Neural cell (in vitro differentiated cells): ENCODE results near the gene KCNJ10. TPM values are rescaled to one million over a fixed set of nuclear protein-coding genes. Genes with fewer than 3 reads are reported as not detected.

Experiments
- H2AFZ ChIP-seq: fragments of 200-600, 300-800 bp; sonication (generic), shearing (Covaris generic); 2 replicates; pipeline ENCODE4 v1.6.0; 2014; ENCODE audit warnings: low read depth, mild to moderate bottlenecking, antibody characterized with exemption, low read length, moderate library complexity
- H3F3A ChIP-seq: fragments of 200-600 bp; shearing (Covaris generic); 2 replicates; pipeline ENCODE4 v1.6.1; 2016; ENCODE audit warnings: mild to moderate bottlenecking, moderate library complexity, mixed read lengths, antibody characterized with exemption, low read length; ENCODE audit not compliant: insufficient read depth, poor library complexity, severe bottlenecking
- H3K27ac ChIP-seq: fragments of 200-600, 300-800 bp; sonication (generic), shearing (Covaris generic); 2 replicates; pipeline ENCODE4 v1.5.1; 2014; ENCODE audit warnings: mild to moderate bottlenecking, low read length, moderate library complexity
- H3K27me3 ChIP-seq: fragments of 300-800, 200-600 bp; sonication (generic), shearing (Covaris generic); 2 replicates; pipeline ENCODE4 v1.6.0; 2014; ENCODE audit warnings: mild to moderate bottlenecking, low read depth, low read length, moderate library complexity; ENCODE audit not compliant: insufficient read depth
- H3K36me3 ChIP-seq: fragments of 300-800, 200-600 bp; sonication (generic), shearing (Covaris generic); 2 replicates; pipeline ENCODE4 v1.5.1; 2014; ENCODE audit warnings: mild to moderate bottlenecking, antibody characterized with exemption, low read length, moderate library complexity; ENCODE audit not compliant: insufficient read depth
- H3K4me2 ChIP-seq: fragments of 300-800, 200-600 bp; sonication (generic), shearing (Covaris generic); 2 replicates; pipeline ENCODE4 v1.6.0; 2014; ENCODE audit warnings: mild to moderate bottlenecking, low read length
- H3K4me3 ChIP-seq: fragments of 300-800, 200-600 bp; sonication (generic), shearing (Covaris generic); 2 replicates; pipeline ENCODE4 v1.5.1; 2014; ENCODE audit warnings: mild to moderate bottlenecking, low read length, moderate library complexity
- H3K79me2 ChIP-seq: fragments of 200-600 bp; shearing (Covaris generic); replicated peaks from 2 replicates; pipeline ENCODE4 v1.6.0; 2014; ENCODE audit warnings: mild to moderate bottlenecking, low read length, moderate library complexity; ENCODE audit not compliant: insufficient read depth
- H3K9ac ChIP-seq: fragments of 300-800, 200-600 bp; sonication (generic), shearing (Covaris generic); 2 replicates; pipeline ENCODE4 v1.6.1; 2016; ENCODE audit warnings: mild to moderate bottlenecking, low read length, mixed read lengths
- H3K9me2 ChIP-seq: fragments of 200-600 bp; shearing (Covaris generic); 2 replicates; pipeline ENCODE4 v1.6.1; 2016; ENCODE audit warnings: mild to moderate bottlenecking, low read length, mixed read lengths; ENCODE audit not compliant: insufficient read depth
- H3K9me3 ChIP-seq: fragments of 200-600, 300-800 bp; sonication (generic), shearing (Covaris generic); 2 replicates; pipeline ENCODE4 v1.6.1; 2016; ENCODE audit warnings: mild to moderate bottlenecking, mixed run types, low read length, moderate library complexity, mixed read lengths
- H4K20me1 ChIP-seq: fragments of 200-600 bp; shearing (Covaris generic); 2 replicates; pipeline ENCODE4 v1.6.1; 2016; ENCODE audit warnings: mild to moderate bottlenecking, mixed run types; ENCODE audit not compliant: insufficient read depth
- EP300 ChIP-seq: fragments of 450-650 bp; conservative IDR thresholded peaks from 2 replicates; pipeline ENCODE4 v1.6.1; 2014; ENCODE audit warnings: antibody characterized with exemption, mild to moderate bottlenecking, moderate library complexity; ENCODE audit not compliant: poor library complexity, severe bottlenecking
- EZH2 ChIP-seq: fragments of 200-600, 300-800 bp; shearing (Covaris generic), sonication (generic); IDR thresholded peaks from 2 replicates; pipeline ENCODE4 v1.6.1; 2014; ENCODE audit warnings: antibody characterized with exemption, low read length, borderline replicate concordance, mild to moderate bottlenecking; ENCODE audit not compliant: insufficient read depth, poor library complexity, severe bottlenecking
- MXI1 ChIP-seq: fragments of 450-650 bp; conservative IDR thresholded peaks from 2 replicates; pipeline ENCODE4 v1.6.1; 2014; ENCODE audit warnings: antibody characterized with exemption, mild to moderate bottlenecking; ENCODE audit not compliant: poor library complexity, severe bottlenecking
- POLR2AphosphoS5 ChIP-seq: IDR thresholded peaks from 2 replicates; pipeline ENCODE4 v1.6.1; 2012
- RAD21 ChIP-seq: fragments of 450-650 bp; conservative IDR thresholded peaks from 2 replicates; pipeline ENCODE4 v1.6.1; 2014; ENCODE audit warnings: antibody characterized with exemption, mild to moderate bottlenecking, moderate library complexity
- SMC3 ChIP-seq: fragments of 450-650 bp; conservative IDR thresholded peaks from 2 replicates; pipeline ENCODE4 v1.6.1; 2014; ENCODE audit warnings: antibody characterized with exemption, mild to moderate bottlenecking, moderate library complexity; ENCODE audit not compliant: poor library complexity
- TAF1 ChIP-seq: IDR thresholded peaks from 2 replicates; pipeline ENCODE4 v1.6.1; 2012; ENCODE audit warnings: low read depth
- polyA plus RNA-seq: library from polyadenylated mRNA; depleted of rRNA; stranded (reverse); fragments of >200 nt; gene quantifications from 2 replicates; pipeline ENCODE4 v1.2.3, GENCODE V29; 2014
- TF ChIP-seq, protein P1 (sequence below): fragments of 450-650 bp; IDR thresholded peaks from 2 replicates; pipeline ENCODE4 v1.5.1; 2014; ENCODE audit warnings: antibody characterized with exemption, mild to moderate bottlenecking, moderate library complexity; ENCODE audit not compliant: poor library complexity, severe bottlenecking
- TF ChIP-seq, protein P2 (sequence below): IDR thresholded peaks from 2 replicates; pipeline ENCODE4 v1.6.1; 2012; ENCODE audit warnings: borderline replicate concordance

KCNJ10 gene
- polyA plus RNA-seq, 1 donor from 2014 or later: not detected

DNA sequence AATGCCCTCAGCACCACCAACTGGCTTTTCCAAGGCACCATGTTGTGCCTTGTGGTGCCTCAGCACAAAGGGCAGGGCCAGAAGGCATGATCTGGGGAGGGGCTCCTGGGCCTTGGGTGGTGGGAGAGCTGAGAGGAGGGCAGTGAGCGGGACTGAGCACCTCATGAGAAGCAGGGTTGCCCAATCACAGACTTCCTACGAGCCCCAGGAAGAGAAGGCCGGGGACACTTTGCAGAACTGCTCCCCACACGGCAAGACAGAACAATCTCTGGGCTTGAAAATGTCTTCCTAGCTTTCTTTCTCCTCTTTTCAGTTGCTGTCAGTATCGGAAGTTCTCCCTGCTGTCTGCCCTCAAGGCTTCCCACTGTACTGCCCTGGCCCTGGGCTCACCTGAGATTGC is 6.8 kb downstream of the KCNJ10 start:
- H3K9ac ChIP-seq: no peak overlapping the region
- no peaks in the 10 kb centered on the region for H3K79me2 ChIP-seq
- no peaks in the 10 kb centered on the region for H3K36me3 ChIP-seq

DNA sequence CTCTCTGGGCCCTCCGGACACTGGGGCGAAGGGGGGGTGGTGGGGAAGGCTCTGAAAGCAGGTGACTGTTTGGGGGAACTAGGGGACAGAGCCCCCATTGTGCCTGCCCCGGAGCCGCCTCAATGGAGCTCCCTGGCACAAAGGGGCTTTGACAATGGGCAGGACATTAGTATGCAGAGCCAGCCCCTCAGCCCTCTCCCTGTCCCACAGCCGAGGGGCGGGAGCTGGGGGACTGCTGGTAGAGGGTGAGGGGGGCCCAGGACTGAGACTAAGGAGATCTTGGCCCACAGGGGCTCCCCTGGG is 7.8 kb downstream of the KCNJ10 start:
- no peaks in the 10 kb centered on the region for H3K36me3 ChIP-seq
- no peak overlapping the region for H3K4me2 ChIP-seq
- TF ChIP-seq SMC3 (no peak), EP300 (no peak), RAD21 (no peak)
- TF ChIP-seq, protein P1, sequence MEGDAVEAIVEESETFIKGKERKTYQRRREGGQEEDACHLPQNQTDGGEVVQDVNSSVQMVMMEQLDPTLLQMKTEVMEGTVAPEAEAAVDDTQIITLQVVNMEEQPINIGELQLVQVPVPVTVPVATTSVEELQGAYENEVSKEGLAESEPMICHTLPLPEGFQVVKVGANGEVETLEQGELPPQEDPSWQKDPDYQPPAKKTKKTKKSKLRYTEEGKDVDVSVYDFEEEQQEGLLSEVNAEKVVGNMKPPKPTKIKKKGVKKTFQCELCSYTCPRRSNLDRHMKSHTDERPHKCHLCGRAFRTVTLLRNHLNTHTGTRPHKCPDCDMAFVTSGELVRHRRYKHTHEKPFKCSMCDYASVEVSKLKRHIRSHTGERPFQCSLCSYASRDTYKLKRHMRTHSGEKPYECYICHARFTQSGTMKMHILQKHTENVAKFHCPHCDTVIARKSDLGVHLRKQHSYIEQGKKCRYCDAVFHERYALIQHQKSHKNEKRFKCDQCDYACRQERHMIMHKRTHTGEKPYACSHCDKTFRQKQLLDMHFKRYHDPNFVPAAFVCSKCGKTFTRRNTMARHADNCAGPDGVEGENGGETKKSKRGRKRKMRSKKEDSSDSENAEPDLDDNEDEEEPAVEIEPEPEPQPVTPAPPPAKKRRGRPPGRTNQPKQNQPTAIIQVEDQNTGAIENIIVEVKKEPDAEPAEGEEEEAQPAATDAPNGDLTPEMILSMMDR: no peak
- H3K9me3 ChIP-seq: no peaks in the 10 kb centered on the region
- H3K9ac ChIP-seq: no peak overlapping the region
- no peaks in the 10 kb centered on the region for H3F3A ChIP-seq
- no peak overlapping the region for H2AFZ ChIP-seq
- no peaks in the 10 kb centered on the region for H3K79me2 ChIP-seq
- no peak overlapping the region for H3K27ac ChIP-seq
- H3K4me3 ChIP-seq: no peak overlapping the region
- H4K20me1 ChIP-seq: no peaks in the 10 kb centered on the region
- H3K27me3 ChIP-seq: no peaks in the 10 kb centered on the region
- H3K9me2 ChIP-seq: no peaks in the 10 kb centered on the region

More for the DNA sequence above, 6.8 kb downstream of the KCNJ10 start:
- Histone ChIP-seq H3F3A (no peaks in the 10 kb centered on the region), H3K27me3 (no peaks in the 10 kb centered on the region), H3K4me2 (no peak overlapping the region), H2AFZ (no peak overlapping the region), H3K27ac (no peak overlapping the region), H3K9me3 (no peaks in the 10 kb centered on the region), H4K20me1 (no peaks in the 10 kb centered on the region), H3K4me3 (no peak overlapping the region), H3K9me2 (no peaks in the 10 kb centered on the region)
- TF ChIP-seq TAF1: no peak
- TF ChIP-seq, protein P2, sequence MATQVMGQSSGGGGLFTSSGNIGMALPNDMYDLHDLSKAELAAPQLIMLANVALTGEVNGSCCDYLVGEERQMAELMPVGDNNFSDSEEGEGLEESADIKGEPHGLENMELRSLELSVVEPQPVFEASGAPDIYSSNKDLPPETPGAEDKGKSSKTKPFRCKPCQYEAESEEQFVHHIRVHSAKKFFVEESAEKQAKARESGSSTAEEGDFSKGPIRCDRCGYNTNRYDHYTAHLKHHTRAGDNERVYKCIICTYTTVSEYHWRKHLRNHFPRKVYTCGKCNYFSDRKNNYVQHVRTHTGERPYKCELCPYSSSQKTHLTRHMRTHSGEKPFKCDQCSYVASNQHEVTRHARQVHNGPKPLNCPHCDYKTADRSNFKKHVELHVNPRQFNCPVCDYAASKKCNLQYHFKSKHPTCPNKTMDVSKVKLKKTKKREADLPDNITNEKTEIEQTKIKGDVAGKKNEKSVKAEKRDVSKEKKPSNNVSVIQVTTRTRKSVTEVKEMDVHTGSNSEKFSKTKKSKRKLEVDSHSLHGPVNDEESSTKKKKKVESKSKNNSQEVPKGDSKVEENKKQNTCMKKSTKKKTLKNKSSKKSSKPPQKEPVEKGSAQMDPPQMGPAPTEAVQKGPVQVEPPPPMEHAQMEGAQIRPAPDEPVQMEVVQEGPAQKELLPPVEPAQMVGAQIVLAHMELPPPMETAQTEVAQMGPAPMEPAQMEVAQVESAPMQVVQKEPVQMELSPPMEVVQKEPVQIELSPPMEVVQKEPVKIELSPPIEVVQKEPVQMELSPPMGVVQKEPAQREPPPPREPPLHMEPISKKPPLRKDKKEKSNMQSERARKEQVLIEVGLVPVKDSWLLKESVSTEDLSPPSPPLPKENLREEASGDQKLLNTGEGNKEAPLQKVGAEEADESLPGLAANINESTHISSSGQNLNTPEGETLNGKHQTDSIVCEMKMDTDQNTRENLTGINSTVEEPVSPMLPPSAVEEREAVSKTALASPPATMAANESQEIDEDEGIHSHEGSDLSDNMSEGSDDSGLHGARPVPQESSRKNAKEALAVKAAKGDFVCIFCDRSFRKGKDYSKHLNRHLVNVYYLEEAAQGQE: no peak
- TF ChIP-seq, protein P1: no peak
- no peak for TF ChIP-seq SMC3
- TF ChIP-seq RAD21: no peak
- no peak for TF ChIP-seq MXI1
- no peak for TF ChIP-seq POLR2AphosphoS5
- TF ChIP-seq EP300: no peak
- TF ChIP-seq EZH2: no peak
